Measurements from ENCODE around the gene CBX8. TPM values are rescaled to one million over a fixed set of nuclear protein-coding genes. Genes with fewer than 3 reads are reported as not detected.

The CBX8 gene
- total and polyA plus RNA-seq, 7 donors = 0.40 to 3.5 (median 1.3) TPM

DNA sequence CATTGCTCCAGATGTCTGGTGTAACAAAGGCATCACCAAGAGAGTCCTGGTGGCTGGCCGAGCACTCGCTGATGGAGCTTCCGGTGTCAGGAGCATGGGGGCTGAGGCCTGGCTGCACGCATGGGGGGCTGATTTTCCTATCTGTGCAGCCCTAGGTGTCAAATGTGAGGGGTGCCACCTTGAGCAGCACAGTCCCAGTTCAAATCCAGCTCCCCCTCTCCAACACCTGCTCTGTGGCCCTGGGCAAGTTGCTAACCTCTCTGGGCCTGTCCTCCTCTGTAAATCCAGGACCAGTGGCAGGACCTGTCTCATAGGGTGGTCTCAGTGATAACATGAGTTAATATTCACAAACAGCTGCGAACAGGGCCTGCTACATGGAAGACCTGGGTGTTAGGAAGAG, 53.3 kb downstream of the CBX8 start:
- 92 to 95% (median 94%) methylated on average over 5 of the region's 5 CpGs for WGBS, 3 donors
- H3K4me3 ChIP-seq = no peak overlapping the region
- DNase-seq (no peak), ATAC-seq (no peak)
- H3K27ac ChIP-seq = no peak overlapping the region
- H3K4me1 ChIP-seq = no peaks in the 10 kb centered on the region
- intact Hi-C loops (cut with DNase I) = loop anchor here (2.0 to 5.0 kb wide), 2 partner anchors 247 to 249 kb away; no protein-coding TSS in a partner anchor
- H3K36me3 ChIP-seq (ENCODE audit: insufficient read depth in 1 of 2, low read depth in 1 of 2) = no peaks in the 10 kb centered on the region
- TF ChIP-seq CTCF (IDR thresholded peaks at IDR 0.05) = no peak
- H3K27me3 ChIP-seq (ENCODE audit: insufficient read depth in 3 of 3, low read length in 2 of 3) = peaks cover 0 to 71% (median 19%) of the 10 kb centered on the region in 3 donors
- no peaks in the 10 kb centered on the region for H3K9me3 ChIP-seq

DNA sequence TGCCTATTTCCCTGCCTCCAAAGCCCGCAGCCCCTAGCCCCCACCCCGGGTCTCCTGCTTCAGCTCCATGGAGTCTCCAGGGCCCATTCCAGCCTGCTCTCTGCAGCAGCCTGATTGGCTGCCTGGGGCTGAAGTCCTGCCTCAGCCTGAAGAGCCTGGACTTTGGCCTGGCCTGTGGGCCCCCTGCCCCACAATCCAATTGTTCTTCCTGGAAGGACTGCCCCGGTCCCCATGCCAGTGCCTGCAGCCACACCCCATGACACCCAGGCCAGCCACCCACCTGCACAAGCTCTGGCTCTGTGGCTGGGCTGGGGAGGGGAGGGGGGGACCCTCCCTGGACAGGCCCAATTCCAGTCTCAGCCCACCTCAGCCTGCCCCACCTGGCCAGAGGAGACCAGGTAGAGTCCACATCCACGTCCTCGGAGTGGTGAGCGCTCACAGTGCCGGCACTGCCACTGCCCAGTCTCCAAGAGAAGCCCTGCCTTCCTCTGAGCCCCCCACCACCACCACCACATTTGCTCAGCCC, 53.9 kb downstream of the CBX8 start:
- WGBS, 3 donors = 83 to 88% (median 85%) methylated on average over 7 of the region's 7 CpGs
- Histone ChIP-seq H3K9me3 (no peaks in the 10 kb centered on the region), H3K4me3 (no peak overlapping the region), H3K27me3 (ENCODE audit: insufficient read depth in 3 of 3, low read length in 2 of 3) (peaks cover 0 to 71% (median 15%) of the 10 kb centered on the region in 3 donors), H3K36me3 (ENCODE audit: insufficient read depth in 1 of 2, low read depth in 1 of 2) (no peaks in the 10 kb centered on the region), H3K4me1 (no peaks in the 10 kb centered on the region), H3K27ac (no peak overlapping the region)
- DNase-seq = no peak
- ATAC-seq = no peak
- no peak for TF ChIP-seq CTCF (IDR thresholded peaks at IDR 0.05)
- intact Hi-C loops (cut with DNase I) = loop anchor here (2.0 to 5.0 kb wide), 2 partner anchors 248 to 249 kb away; no protein-coding TSS in a partner anchor

DNA sequence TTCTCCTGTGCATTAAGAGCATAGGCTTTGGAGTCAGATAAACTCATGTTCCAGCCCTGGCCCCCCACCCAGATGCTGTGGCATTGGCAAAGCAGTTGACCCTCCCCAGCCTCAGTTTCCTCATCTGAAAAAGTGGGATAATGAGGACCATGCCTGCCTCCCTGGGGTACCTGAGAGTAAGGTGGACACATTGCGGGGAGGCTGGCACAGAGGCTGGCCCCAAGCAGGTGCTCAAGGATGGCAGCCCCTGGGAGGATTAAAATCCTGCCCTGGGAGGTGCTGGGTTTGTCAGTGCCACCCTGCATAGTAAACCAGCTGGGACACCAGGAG, 54.3 kb downstream of the CBX8 start:
- no peak for ATAC-seq
- intact Hi-C loops (cut with DNase I) = loop anchor here (2.0 to 5.0 kb wide), 2 partner anchors 248 to 250 kb away; no protein-coding TSS in a partner anchor
- H3K4me3 ChIP-seq = no peak overlapping the region
- no peak for DNase-seq
- no peaks in the 10 kb centered on the region for H3K9me3 ChIP-seq
- WGBS, 3 donors = 75 to 85% (median 80%) methylated on average over 1 of the region's 1 CpG
- TF ChIP-seq CTCF (IDR thresholded peaks at IDR 0.05) = no peak
- H3K4me1 ChIP-seq = no peaks in the 10 kb centered on the region
- peaks cover 0 to 71% (median 11%) of the 10 kb centered on the region in 3 donors for H3K27me3 ChIP-seq (ENCODE audit: insufficient read depth in 3 of 3, low read length in 2 of 3)
- H3K36me3 ChIP-seq (ENCODE audit: insufficient read depth in 1 of 2, low read depth in 1 of 2) = no peaks in the 10 kb centered on the region
- H3K27ac ChIP-seq = no peak overlapping the region

Other genes with a start within 250 kb of the CBX8 start
- not detected for gene RBFOX3, start 186.0 kb downstream of the CBX8 start, total RNA-seq
- gene RBFOX3, start 186.0 kb downstream of the CBX8 start, polyA plus RNA-seq = under 1 TPM in 1 of 3 donors, not detected in 2; 0.05 TPM
- gene ENPP7, start 66.1 kb downstream of the CBX8 start, total RNA-seq = not detected
- gene ENPP7, start 66.1 kb downstream of the CBX8 start, polyA plus RNA-seq = under 1 TPM in 2 of 3 donors, not detected in 1; 0.04 to 0.10 TPM
- 1 to 10 TPM in 2 of 4 donors, under 1 TPM in 2; 0.40 to 2.3 (median 0.79) TPM for gene CBX2, start 18.9 kb downstream of the CBX8 start, total RNA-seq
- gene CBX2, start 18.9 kb downstream of the CBX8 start, polyA plus RNA-seq = 1 to 10 TPM in 1 of 3 donors, under 1 TPM in 2; 0.44 to 1.0 (median 0.51) TPM
- 1 to 10 TPM; 2.5 to 7.8 (median 4.6) TPM for gene CBX4, start 42.4 kb upstream of the CBX8 start, total RNA-seq
- 1 to 10 TPM; 1.9 to 3.6 (median 2.4) TPM for gene CBX4, start 42.4 kb upstream of the CBX8 start, polyA plus RNA-seq
- gene TBC1D16, start 238.8 kb upstream of the CBX8 start, total RNA-seq = 10 to 100 TPM in 2 of 4 donors, 1 to 10 TPM in 2; 6.5 to 11.4 (median 8.7) TPM
- gene TBC1D16, start 238.8 kb upstream of the CBX8 start, polyA plus RNA-seq = 1 to 10 TPM; 1.7 to 6.4 (median 3.2) TPM
- gene CCDC40, start 239.6 kb upstream of the CBX8 start, total RNA-seq = 1 to 10 TPM in 3 of 4 donors, under 1 TPM in 1; 0.71 to 1.9 (median 1.7) TPM
- gene CCDC40, start 239.6 kb upstream of the CBX8 start, polyA plus RNA-seq = 1 to 10 TPM in 2 of 3 donors, under 1 TPM in 1; 0.51 to 1.4 (median 1.2) TPM

Data from psoas muscle (tissue), 8 donors.